ENCODE data around the gene HDGFL3.
"Not testable (repeated sequence)": the region's sequence is repeated elsewhere in the genome, so short reads cannot be mapped to it uniquely, and the experiment has no call there.

Gene HDGFL3

GRCh38 chr15:83094583-83094982 is 113.0 kb downstream of the HDGFL3 start:
- no peak for DNase-seq

- DNase-seq = no peak
Observed at GRCh38 chr15:83092309-83092976, 115.2 kb downstream of the HDGFL3 start.

GRCh38 chr15:83091965-83092308 is 115.7 kb downstream of the HDGFL3 start:
- not testable (repeated sequence) for DNase-seq

GRCh38 chr15:83090465-83090864 is 117.2 kb downstream of the HDGFL3 start:
- DNase-seq = no peak

- no peak for DNase-seq
Observed at GRCh38 chr15:83088876-83089275, 118.7 kb downstream of the HDGFL3 start.

GRCh38 chr15:83087576-83087975 is 120.0 kb downstream of the HDGFL3 start:
- no peak for DNase-seq

GRCh38 chr15:83085864-83086552 is 121.6 kb downstream of the HDGFL3 start:
- DNase-seq = not testable (repeated sequence)

- not testable (repeated sequence) for DNase-seq
Observed at GRCh38 chr15:83085461-83085860, 122.2 kb downstream of the HDGFL3 start.

GRCh38 chr15:83082730-83083386 is 124.8 kb downstream of the HDGFL3 start:
- no peak for DNase-seq

GRCh38 chr15:83081256-83082014 is 126.2 kb downstream of the HDGFL3 start:
- DNase-seq = no peak

GRCh38 chr15:83078712-83079111 is 128.9 kb downstream of the HDGFL3 start:
- DNase-seq = no peak
